GM23338 (cell line): Measurements from ENCODE around the gene RINL. TPM values are rescaled to one million over a fixed set of nuclear protein-coding genes. Genes with fewer than 3 reads are reported as not detected.
A peak's percentile ranks its signal among the peaks of the same experiment; 100 is the strongest.

Experiments
- ATAC-seq: fragments of 200-7000 bp; cut with Tn5 transposase; 3 replicates; pipeline ENCODE4 v1.9.1; 2020
- DNase-seq: peaks from one replicate; pipeline ENCODE4 v3.0.0-alpha.2; 2015; ENCODE audit warnings: low spot score
- H2AFZ ChIP-seq: fragments of 200-600 bp; sonication (generic); 2 replicates; pipeline ENCODE4 v1.8.0; 2016; ENCODE audit warnings: antibody characterized with exemption, mild to moderate bottlenecking, moderate library complexity
- H3F3A ChIP-seq: fragments of 200-600 bp; sonication (generic); replicated peaks from 2 replicates; pipeline ENCODE4 v1.8.0; 2017; ENCODE audit warnings: antibody characterized with exemption, mixed run types, low read depth
- H3K27ac ChIP-seq: fragments of 200-600 bp; sonication (generic); 2 replicates; pipeline ENCODE4 v1.6.1; 2016; ENCODE audit warnings: low read depth
- H3K27me3 ChIP-seq: fragments of 200-600 bp; sonication (generic); 2 replicates; pipeline ENCODE4 v1.8.0; 2016; ENCODE audit warnings: mild to moderate bottlenecking, mixed run types, moderate library complexity; ENCODE audit not compliant: insufficient read depth
- H3K36me3 ChIP-seq: fragments of 200-600 bp; sonication (generic); 2 replicates; pipeline ENCODE4 v1.8.0; 2016; ENCODE audit warnings: mild to moderate bottlenecking; ENCODE audit not compliant: insufficient read depth
- H3K4me1 ChIP-seq: fragments of 200-600 bp; sonication (generic); 2 replicates; pipeline ENCODE4 v1.8.0; 2016; ENCODE audit warnings: mild to moderate bottlenecking, moderate library complexity; ENCODE audit not compliant: insufficient read depth
- H3K4me2 ChIP-seq: fragments of 200-600 bp; sonication (generic); 2 replicates; pipeline ENCODE4 v1.7.1; 2017; ENCODE audit warnings: mixed run types
- H3K4me3 ChIP-seq: fragments of 200-600 bp; sonication (generic); 2 replicates; pipeline ENCODE4 v1.6.1; 2016; ENCODE audit warnings: mixed run types
- H3K79me2 ChIP-seq: fragments of 200-600 bp; sonication (generic); replicated peaks from 2 replicates; pipeline ENCODE4 v1.8.0; 2017; ENCODE audit warnings: mild to moderate bottlenecking; ENCODE audit not compliant: insufficient read depth
- H3K9me2 ChIP-seq: fragments of 200-600 bp; sonication (generic); 2 replicates; pipeline ENCODE4 v1.8.0; 2017; ENCODE audit not compliant: insufficient read depth
- H4K20me1 ChIP-seq: fragments of 200-600 bp; sonication (generic); replicated peaks from 2 replicates; pipeline ENCODE4 v1.8.0; 2017; ENCODE audit warnings: mild to moderate bottlenecking; ENCODE audit not compliant: insufficient read depth
- H3K27ac Mint-ChIP-seq: 2 replicates; pipeline ENCODE4 v1.8.0; 2020; ENCODE audit warnings: inconsistent platforms, mild to moderate bottlenecking, moderate library complexity, mixed read lengths
- H3K27me3 Mint-ChIP-seq: 3 replicates; pipeline ENCODE4 v1.8.0; 2022; ENCODE audit warnings: low read depth, mild to moderate bottlenecking, moderate library complexity, mixed read lengths, inconsistent platforms; ENCODE audit not compliant: insufficient read depth, poor library complexity
- H3K36me3 Mint-ChIP-seq: 3 replicates; pipeline ENCODE4 v1.8.0; 2021; ENCODE audit warnings: low read depth, mild to moderate bottlenecking, inconsistent platforms, moderate library complexity, mixed read lengths
- H3K4me1 Mint-ChIP-seq: 3 replicates; pipeline ENCODE4 v1.8.0; 2020; ENCODE audit warnings: mild to moderate bottlenecking, inconsistent platforms, mixed read lengths
- H3K4me3 Mint-ChIP-seq: 3 replicates; pipeline ENCODE4 v1.8.0; 2021; ENCODE audit warnings: moderate library complexity, mild to moderate bottlenecking, inconsistent platforms, mixed read lengths
- H3K9me3 Mint-ChIP-seq: 3 replicates; pipeline ENCODE4 v1.8.0; 2020; ENCODE audit warnings: moderate library complexity, mild to moderate bottlenecking, inconsistent platforms, mixed read lengths
- CREB1 ChIP-seq: fragments of 250-450 bp; sonication (Bioruptor Pico); IDR thresholded peaks from 2 replicates; pipeline ENCODE4 v1.5.0; 2020; ENCODE audit warnings: low read depth, mild to moderate bottlenecking, moderate library complexity
- CTCF ChIP-seq, 2 experiments: fragments of 200-600 bp in 1 of 2; sonication (generic) in 1 of 2; conservative IDR thresholded peaks; 2 replicates each; pipeline versions ENCODE4 v1.5.1 to v1.6.1; 2016 to 2017; ENCODE audit warnings: antibody characterized with exemption in 2 of 2, low read depth in 2 of 2, mild to moderate bottlenecking in 2 of 2, moderate library complexity in 1 of 2
- EZH2phosphoT487 ChIP-seq: fragments of 200-600 bp; sonication (generic); IDR thresholded peaks from one replicate; pipeline ENCODE4 v1.8.1; 2018; ENCODE audit warnings: antibody characterized with exemption; ENCODE audit not compliant: unreplicated experiment
- JUNB ChIP-seq: IDR thresholded peaks from one replicate; pipeline ENCODE4 v1.6.1; 2016; ENCODE audit warnings: antibody characterized with exemption; ENCODE audit not compliant: unreplicated experiment
- NANOG ChIP-seq: IDR thresholded peaks from 2 replicates; pipeline ENCODE4 v1.6.1; 2016; ENCODE audit warnings: antibody characterized with exemption, borderline replicate concordance
- POLR2AphosphoS5 ChIP-seq: IDR thresholded peaks from 2 replicates; pipeline ENCODE4 v1.6.1; 2016; ENCODE audit warnings: antibody characterized with exemption, low read depth
- STAT1 ChIP-seq: IDR thresholded peaks from one replicate; pipeline ENCODE4 v1.6.1; 2016; ENCODE audit warnings: antibody characterized with exemption; ENCODE audit not compliant: unreplicated experiment
- ZNF114 ChIP-seq: fragments of 250-450 bp; sonication (Bioruptor Pico); IDR thresholded peaks from 2 replicates; pipeline ENCODE4 v1.5.0; 2020; ENCODE audit warnings: mild to moderate bottlenecking, moderate library complexity
- ZNF331 ChIP-seq: fragments of 250-450 bp; sonication (Bioruptor Pico); IDR thresholded peaks from 2 replicates; pipeline ENCODE4 v1.5.0; 2020; ENCODE audit warnings: low read depth, mild to moderate bottlenecking, moderate library complexity
- polyA plus RNA-seq: library from polyadenylated mRNA; unstranded; fragments of >200 nt; fragmentation: Nextera tagmentation; extraction: Ambion mirVana; gene quantifications from 2 replicates; pipeline ENCODE4 v1.2.1, GENCODE V29; 2016
- total RNA-seq: library from RNA; depleted of rRNA; stranded (reverse); fragments of >200 nt; shearing (Covaris generic); gene quantifications from 2 replicates; pipeline ENCODE4 v1.2.3, GENCODE V29; 2014
- TF ChIP-seq, protein P1 (sequence below): fragments of 250-450 bp; sonication (Bioruptor Pico); IDR thresholded peaks from 2 replicates; pipeline ENCODE4 v1.5.0; 2020; ENCODE audit warnings: mild to moderate bottlenecking, moderate library complexity
- TF ChIP-seq, protein P2 (sequence below): IDR thresholded peaks from 2 replicates; pipeline ENCODE4 v1.6.1; 2016; ENCODE audit warnings: antibody characterized with exemption

The RINL gene
- total and polyA plus RNA-seq, 2 experiments from 2014 or later: 11.2 to 21.4 TPM

GRCh38 chr19:38834590-38834989 is 43.5 kb downstream of the RINL start (continued):
- TF ChIP-seq CTCF (conservative IDR thresholded peaks at IDR 0.05; ENCODE audit: low read depth in 2 of 2) (no peak), STAT1 (no peak), POLR2AphosphoS5 (no peak)

DNA sequence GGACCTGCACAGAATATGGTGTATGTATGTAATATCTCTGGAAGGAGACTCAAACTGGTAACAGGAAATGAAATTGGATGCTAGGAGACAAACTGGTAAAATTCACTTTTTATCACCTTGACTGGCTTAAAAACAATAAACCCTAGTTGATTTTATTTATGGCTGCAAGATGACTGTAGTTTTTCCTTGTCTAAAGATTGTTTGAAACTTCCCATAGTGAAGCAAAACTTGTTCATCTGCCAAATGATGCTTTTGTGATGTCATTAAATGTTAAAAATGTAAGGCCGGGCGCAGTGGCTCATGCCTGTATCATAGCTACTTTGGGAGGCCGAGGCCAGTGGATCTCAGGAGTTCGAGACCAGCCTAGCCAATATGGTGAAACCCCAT is 44.0 kb downstream of the RINL start:
- DNase-seq: no peak
- H3K4me3 Mint-ChIP-seq: no peak overlapping the region
- TF ChIP-seq, protein P1, sequence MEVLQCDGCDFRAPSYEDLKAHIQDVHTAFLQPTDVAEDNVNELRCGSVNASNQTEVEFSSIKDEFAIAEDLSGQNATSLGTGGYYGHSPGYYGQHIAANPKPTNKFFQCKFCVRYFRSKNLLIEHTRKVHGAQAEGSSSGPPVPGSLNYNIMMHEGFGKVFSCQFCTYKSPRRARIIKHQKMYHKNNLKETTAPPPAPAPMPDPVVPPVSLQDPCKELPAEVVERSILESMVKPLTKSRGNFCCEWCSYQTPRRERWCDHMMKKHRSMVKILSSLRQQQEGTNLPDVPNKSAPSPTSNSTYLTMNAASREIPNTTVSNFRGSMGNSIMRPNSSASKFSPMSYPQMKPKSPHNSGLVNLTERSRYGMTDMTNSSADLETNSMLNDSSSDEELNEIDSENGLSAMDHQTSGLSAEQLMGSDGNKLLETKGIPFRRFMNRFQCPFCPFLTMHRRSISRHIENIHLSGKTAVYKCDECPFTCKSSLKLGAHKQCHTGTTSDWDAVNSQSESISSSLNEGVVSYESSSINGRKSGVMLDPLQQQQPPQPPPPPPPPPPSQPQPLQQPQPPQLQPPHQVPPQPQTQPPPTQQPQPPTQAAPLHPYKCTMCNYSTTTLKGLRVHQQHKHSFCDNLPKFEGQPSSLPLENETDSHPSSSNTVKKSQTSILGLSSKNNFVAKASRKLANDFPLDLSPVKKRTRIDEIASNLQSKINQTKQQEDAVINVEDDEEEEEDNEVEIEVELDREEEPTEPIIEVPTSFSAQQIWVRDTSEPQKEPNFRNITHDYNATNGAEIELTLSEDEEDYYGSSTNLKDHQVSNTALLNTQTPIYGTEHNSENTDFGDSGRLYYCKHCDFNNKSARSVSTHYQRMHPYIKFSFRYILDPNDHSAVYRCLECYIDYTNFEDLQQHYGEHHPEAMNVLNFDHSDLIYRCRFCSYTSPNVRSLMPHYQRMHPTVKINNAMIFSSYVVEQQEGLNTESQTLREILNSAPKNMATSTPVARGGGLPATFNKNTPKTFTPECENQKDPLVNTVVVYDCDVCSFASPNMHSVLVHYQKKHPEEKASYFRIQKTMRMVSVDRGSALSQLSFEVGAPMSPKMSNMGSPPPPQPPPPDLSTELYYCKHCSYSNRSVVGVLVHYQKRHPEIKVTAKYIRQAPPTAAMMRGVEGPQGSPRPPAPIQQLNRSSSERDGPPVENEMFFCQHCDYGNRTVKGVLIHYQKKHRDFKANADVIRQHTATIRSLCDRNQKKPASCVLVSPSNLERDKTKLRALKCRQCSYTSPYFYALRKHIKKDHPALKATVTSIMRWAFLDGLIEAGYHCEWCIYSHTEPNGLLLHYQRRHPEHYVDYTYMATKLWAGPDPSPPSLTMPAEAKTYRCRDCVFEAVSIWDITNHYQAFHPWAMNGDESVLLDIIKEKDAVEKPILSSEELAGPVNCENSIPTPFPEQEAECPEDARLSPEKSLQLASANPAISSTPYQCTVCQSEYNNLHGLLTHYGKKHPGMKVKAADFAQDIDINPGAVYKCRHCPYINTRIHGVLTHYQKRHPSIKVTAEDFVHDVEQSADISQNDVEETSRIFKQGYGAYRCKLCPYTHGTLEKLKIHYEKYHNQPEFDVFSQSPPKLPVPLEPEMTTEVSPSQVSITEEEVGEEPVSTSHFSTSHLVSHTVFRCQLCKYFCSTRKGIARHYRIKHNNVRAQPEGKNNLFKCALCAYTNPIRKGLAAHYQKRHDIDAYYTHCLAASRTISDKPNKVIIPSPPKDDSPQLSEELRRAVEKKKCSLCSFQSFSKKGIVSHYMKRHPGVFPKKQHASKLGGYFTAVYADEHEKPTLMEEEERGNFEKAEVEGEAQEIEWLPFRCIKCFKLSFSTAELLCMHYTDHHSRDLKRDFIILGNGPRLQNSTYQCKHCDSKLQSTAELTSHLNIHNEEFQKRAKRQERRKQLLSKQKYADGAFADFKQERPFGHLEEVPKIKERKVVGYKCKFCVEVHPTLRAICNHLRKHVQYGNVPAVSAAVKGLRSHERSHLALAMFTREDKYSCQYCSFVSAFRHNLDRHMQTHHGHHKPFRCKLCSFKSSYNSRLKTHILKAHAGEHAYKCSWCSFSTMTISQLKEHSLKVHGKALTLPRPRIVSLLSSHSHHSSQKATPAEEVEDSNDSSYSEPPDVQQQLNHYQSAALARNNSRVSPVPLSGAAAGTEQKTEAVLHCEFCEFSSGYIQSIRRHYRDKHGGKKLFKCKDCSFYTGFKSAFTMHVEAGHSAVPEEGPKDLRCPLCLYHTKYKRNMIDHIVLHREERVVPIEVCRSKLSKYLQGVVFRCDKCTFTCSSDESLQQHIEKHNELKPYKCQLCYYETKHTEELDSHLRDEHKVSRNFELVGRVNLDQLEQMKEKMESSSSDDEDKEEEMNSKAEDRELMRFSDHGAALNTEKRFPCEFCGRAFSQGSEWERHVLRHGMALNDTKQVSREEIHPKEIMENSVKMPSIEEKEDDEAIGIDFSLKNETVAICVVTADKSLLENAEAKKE (CRISPR knock-in tag): no peak
- TF ChIP-seq POLR2AphosphoS5 (no peak), ZNF114 (CRISPR knock-in tag) (no peak), CTCF (conservative IDR thresholded peaks at IDR 0.05; ENCODE audit: low read depth in 2 of 2) (no peak), EZH2phosphoT487 (no peak), NANOG (no peak), JUNB (no peak), CREB1 (CRISPR knock-in tag) (no peak), ZNF331 (no peak)
- TF ChIP-seq, protein P2, sequence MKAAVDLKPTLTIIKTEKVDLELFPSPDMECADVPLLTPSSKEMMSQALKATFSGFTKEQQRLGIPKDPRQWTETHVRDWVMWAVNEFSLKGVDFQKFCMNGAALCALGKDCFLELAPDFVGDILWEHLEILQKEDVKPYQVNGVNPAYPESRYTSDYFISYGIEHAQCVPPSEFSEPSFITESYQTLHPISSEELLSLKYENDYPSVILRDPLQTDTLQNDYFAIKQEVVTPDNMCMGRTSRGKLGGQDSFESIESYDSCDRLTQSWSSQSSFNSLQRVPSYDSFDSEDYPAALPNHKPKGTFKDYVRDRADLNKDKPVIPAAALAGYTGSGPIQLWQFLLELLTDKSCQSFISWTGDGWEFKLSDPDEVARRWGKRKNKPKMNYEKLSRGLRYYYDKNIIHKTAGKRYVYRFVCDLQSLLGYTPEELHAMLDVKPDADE: no peak

More for the DNA sequence above, 44.0 kb downstream of the RINL start:
- no peaks in the 10 kb centered on the region for H3K27me3 ChIP-seq
- H3K27ac Mint-ChIP-seq: 0 out of 2 replicates have a peak overlapping the region, but pooled peaks have one; percentile 20
- H3K79me2 ChIP-seq: peaks cover 4% of the 10 kb centered on the region; the same call in 1 of the 2 replicates
- H4K20me1 ChIP-seq: peaks cover 12% of the 10 kb centered on the region
- H3K36me3 Mint-ChIP-seq: peaks cover 59% of the 10 kb centered on the region
- no peak overlapping the region for H2AFZ ChIP-seq
- H3F3A ChIP-seq: peaks cover 65% of the 10 kb centered on the region
- H3K9me2 ChIP-seq: no peaks in the 10 kb centered on the region
- H3K4me2 ChIP-seq: no peak overlapping the region
- H3K9me3 Mint-ChIP-seq: no peaks in the 10 kb centered on the region
- H3K4me1 Mint-ChIP-seq: peaks cover 13% of the 10 kb centered on the region
- ATAC-seq: no peak
- H3K27ac ChIP-seq: peak overlapping the region; percentile 80; the same call in 1 of the 2 replicates
- H3K27me3 Mint-ChIP-seq: peaks cover 22% of the 10 kb centered on the region
- peaks cover 32% of the 10 kb centered on the region for H3K36me3 ChIP-seq
- no peak overlapping the region for H3K4me3 ChIP-seq
- H3K4me1 ChIP-seq: peaks cover 18% of the 10 kb centered on the region
